Activated CD4-positive, alpha-beta T cell treated with anti-CD3 and anti-CD28 coated beads, Interleukin-2, amount 50 U/mL, for 48 hours (primary cell): Measurements from ENCODE around the gene ATP5MG.

Experiments used
- DNase-seq, 2 experiments: peaks; one replicate each; pipeline ENCODE4 v3.0.0-alpha.2; 2020

Gene ATP5MG

DNA sequence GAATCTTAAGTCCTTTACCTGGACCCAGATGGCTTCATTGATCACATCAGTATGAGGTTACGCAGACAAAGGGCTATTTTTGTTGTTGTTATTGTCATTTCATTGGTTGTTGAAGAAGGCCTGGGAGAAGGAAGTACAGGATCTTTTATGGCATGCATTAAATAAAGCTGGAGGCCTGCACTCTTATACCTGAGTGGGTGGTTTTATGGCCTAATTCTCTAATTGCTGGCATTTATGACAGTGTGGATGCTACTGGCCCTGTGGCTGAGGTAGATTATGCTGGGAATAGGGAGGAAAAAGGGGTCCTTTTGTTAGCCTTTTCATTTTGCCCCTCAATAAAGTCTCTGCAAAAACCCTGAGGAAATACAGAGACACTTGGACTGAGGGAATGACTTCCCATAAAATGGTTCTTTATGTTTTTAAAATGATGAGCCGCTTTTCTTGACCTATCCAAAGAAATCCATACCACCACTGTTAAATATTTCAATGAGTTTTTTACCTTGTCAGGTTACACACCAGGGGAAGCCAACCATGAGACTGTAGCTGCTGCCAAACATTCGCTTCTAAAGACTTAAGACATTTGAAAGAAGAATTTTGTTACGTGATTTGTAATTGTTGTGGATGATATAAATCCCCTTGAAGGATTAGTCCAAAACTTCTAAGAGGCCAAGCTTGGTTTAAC, 41.6 kb downstream of the ATP5MG start:
- no peak for DNase-seq

DNA sequence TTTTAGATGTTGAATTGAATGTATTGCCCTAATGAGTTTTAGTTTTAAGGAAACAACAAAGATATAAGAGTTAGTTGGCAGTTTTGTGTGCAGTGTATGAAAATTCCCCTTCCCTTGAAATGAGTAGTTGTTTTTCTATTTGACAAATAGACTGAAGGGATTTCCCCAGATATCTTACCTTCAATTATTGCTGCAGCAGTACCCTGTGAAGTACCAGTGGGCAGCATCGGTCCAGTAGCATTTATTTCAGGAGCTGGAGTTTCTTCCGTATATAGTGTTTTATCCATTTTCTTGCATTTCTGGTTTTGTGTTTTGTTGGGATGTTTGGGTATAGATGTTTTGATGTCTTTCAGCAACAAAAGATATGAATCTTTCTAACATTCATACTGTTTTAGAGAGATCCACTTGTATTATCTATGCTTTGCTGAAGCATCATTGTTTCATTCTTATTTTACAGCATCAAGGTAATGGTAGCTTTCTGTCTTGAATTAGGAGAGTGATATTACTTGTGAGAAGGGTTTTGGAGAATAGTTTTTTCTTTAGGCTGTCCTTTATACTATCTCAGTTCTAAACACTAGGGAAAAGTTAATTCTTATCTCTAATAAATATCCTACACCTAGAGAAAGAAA, 42.3 kb downstream of the ATP5MG start:
- DNase-seq, result peak in 1 of 2 experiments; percentile 26

DNA sequence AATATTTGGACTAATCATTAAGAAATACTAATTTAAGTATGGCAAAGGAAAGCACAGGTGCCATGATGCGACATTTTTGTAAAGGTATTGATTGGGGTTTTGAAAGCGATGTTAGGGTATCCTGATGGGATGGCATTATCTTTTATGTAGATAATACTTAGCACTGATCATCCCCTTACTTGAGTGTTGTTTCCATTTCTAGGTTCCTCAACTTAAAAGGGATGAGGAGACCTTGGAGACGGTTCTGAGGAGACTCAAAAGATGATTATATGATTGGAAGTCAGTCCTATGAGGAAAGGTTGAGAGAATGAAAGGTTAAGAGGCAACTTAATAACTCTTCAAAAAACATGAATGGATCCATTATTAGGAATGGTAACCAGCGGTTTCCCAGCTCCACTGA, 46.0 kb downstream of the ATP5MG start:
- no peak for DNase-seq

DNA sequence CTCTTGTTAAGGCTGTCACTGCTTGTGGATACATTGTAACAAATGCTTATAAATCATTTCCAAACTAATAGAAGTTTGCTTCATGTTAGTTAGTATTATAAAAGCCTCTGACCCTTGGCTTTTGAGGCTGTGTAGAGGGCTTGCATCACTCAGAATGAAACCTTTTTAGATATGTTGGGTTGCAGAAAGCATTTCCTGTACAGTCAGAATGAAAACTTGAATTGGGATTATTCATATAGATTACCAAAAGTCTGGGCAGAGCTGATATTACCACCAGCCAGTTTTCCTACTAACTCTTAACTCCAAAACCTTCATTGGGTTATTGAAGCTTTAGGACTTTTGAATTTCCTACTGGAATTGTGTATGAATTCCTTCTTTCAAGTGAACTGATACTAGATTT, 46.9 kb downstream of the ATP5MG start:
- DNase-seq, result no peak

DNA sequence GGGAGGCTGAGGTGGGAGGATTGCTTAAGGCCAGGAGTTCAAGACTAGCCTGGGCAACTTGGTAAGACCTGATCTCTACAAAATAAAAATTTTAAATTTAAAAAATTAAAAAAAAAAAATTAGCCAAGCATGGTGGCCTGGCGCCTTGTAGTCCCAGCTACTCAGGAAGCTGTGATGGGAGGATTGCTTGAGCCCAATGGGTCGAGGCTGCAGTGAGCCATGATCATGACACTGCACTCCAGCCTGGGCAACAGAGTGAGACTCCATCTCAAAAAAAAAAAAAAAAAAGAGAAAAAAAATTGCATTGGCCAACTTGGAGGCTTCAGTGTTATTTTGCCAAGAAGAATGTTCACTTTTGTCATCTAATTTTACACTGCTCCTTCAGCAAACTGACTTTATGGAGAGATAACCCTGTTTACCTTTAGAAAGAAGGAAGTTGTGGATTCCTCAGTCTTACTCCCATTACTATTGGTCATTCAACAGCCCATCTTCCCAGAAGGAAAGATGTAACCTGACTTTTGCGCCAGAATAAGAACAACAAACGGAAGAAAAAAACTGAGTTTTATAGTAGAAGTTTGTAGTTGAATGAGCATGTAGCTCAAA, 48.0 kb downstream of the ATP5MG start:
- no peak for DNase-seq

DNA sequence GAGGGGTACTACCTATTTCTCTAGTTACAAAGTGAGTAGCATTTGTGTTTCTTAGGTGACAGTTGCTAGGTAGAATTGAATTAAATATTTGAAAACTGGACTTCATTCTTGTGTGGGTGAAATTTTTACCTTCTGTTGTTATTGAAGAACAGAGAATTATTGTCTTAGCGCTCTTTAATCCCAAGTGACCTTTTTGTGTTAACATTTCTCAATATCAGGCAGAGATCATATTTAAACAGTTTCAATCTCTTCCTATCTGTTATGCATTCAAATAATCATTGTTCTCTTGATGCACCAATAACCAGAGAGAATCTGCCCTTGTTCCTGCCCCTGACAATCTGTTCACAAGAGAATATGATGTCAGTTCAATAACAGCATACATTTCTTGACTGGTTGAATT, 49.0 kb downstream of the ATP5MG start:
- no peak for DNase-seq
